Right lobe of liver (tissue), 6 donors: ENCODE results near the gene RTF2. TPM values are rescaled to one million over a fixed set of nuclear protein-coding genes. Genes with fewer than 3 reads are reported as not detected.

ENCODE experiments used
- ATAC-seq, 4 donors: fragments of 200-7000 bp; cut with Tn5 transposase; one replicate each; pipeline ENCODE4 v1.9.1; 2020; ENCODE audit warnings: mild to moderate bottlenecking in 4 of 4, moderate library complexity in 4 of 4
- DNase-seq, 3 donors: peaks; one replicate each; pipeline ENCODE4 v3.0.0-alpha.2; 2020
- H3K27ac ChIP-seq, 3 donors: fragments of 200-600 bp; one replicate each; pipeline ENCODE4 v1.8.0; 2022
- H3K27me3 ChIP-seq, 2 donors: fragments of 200-600 bp; one replicate each; pipeline ENCODE4 v1.8.0; 2022
- H3K36me3 ChIP-seq, 4 donors: fragments of 200-600 bp; sonication (generic) in 1 of 4; one replicate each; pipeline versions ENCODE4 v1.5.1 to v1.8.0; 2017 to 2022; ENCODE audit warnings: control low read depth in 1 of 4
- H3K4me1 ChIP-seq, 4 donors: fragments of 200-600 bp; sonication (generic) in 1 of 4; one replicate each; pipeline versions ENCODE4 v1.5.1 to v1.8.0; 2017 to 2022; ENCODE audit warnings: control low read depth in 1 of 4
- H3K4me3 ChIP-seq, 3 donors: fragments of 200-600 bp; one replicate each; pipeline ENCODE4 v1.8.0; 2022
- H3K9me3 ChIP-seq, 4 donors: fragments of 200-600 bp; sonication (generic) in 1 of 4; one replicate each; pipeline versions ENCODE4 v1.5.1 to v1.8.0; 2017 to 2022; ENCODE audit warnings: control low read depth in 1 of 4
- POLR2A ChIP-seq: fragments of 450-650 bp; IDR thresholded peaks from one replicate; pipeline ENCODE4 v1.6.1; 2017; ENCODE audit warnings: antibody characterized with exemption, mild to moderate bottlenecking
- WGBS: methylation state at CpG from one replicate; pipeline ENCODE4 v1.1.6; 2018; ENCODE audit warnings: low coverage, low lambda C conversion rate; ENCODE audit not compliant: insufficient coverage; ENCODE audit errors: missing lambda C conversion rate; 5-methylcytosine and 5-hydroxymethylcytosine counted together
- intact Hi-C, 2 donors: fragments of 100-400 bp; cut with DNase I; formaldehyde crosslinking; loops; one replicate each; pipeline versions ENCODE4 v1.11.2 to v1.14.1; 2022
- total RNA-seq, 6 experiments: library from RNA; depleted of rRNA in 2 of 6; stranded (reverse); fragments of >200 nt in 2 of 6; fragmentation: NEBNext Ultra II Directional in 3 of 6; extraction: Animal tissue kit (Norgen Biotek cat#: 25700) in 3 of 6; gene quantifications; one replicate each; pipeline versions ENCODE4 v1.1.0 to v1.2.4, GENCODE V29; 2016 to 2023
- TF ChIP-seq, protein P1 (sequence below), 4 donors: fragments of 200-600 bp in 3 of 4; fragments of 450-650 bp in 1 of 4; IDR thresholded peaks; one replicate each; pipeline versions ENCODE4 v1.5.1 to v1.8.0; 2016 to 2022; ENCODE audit warnings: antibody characterized with exemption in 4 of 4, mild to moderate bottlenecking in 2 of 4
- donor health status: DM: no; HTN: yes; CAD: no.
- donor health status: DM: no; HTN: no; CAD: no.
- donor health status: DM: no; HTN: no; CAD: no.
- donor health status: DM: no; HTN: yes; CAD: no.
- donor health status: DM: no; HTN: yes; CAD: no.

RTF2 gene
- total RNA-seq, 6 experiments from 2014 or later, result 29.9 to 40.1 (median 32.6) TPM

DNA sequence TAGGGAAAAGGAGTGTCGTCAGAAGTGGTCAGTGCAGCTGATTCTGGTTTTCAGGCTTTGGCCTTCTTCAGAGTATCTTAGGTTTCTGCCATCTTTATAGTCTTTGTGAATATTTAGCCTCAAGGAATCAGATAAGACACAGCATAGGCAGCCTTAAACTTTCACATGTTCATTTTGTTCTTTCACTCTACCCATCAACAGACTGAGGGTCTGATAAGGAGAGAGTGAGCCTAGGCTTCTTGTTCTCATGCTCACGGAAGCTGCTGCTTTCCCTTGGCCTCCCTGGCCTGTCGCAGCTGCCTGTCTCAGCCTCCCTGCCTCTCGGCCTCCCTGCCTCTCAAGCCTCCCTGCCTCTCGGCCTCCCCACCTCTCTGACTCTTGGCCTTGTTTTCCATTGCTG lies 20.1 kb downstream of the RTF2 start:
- H3K4me3 ChIP-seq, result no peak overlapping the region
- ATAC-seq (no peak), DNase-seq (no peak)
- H3K27ac ChIP-seq, result no peak overlapping the region
- H3K36me3 ChIP-seq, result peaks cover 0 to 41% (median 9%) of the 10 kb centered on the region in 4 donors
- no peaks in the 10 kb centered on the region for H3K4me1 ChIP-seq
- 87% methylated on average over 5 of the region's 5 CpGs for WGBS
- TF ChIP-seq, protein P1, sequence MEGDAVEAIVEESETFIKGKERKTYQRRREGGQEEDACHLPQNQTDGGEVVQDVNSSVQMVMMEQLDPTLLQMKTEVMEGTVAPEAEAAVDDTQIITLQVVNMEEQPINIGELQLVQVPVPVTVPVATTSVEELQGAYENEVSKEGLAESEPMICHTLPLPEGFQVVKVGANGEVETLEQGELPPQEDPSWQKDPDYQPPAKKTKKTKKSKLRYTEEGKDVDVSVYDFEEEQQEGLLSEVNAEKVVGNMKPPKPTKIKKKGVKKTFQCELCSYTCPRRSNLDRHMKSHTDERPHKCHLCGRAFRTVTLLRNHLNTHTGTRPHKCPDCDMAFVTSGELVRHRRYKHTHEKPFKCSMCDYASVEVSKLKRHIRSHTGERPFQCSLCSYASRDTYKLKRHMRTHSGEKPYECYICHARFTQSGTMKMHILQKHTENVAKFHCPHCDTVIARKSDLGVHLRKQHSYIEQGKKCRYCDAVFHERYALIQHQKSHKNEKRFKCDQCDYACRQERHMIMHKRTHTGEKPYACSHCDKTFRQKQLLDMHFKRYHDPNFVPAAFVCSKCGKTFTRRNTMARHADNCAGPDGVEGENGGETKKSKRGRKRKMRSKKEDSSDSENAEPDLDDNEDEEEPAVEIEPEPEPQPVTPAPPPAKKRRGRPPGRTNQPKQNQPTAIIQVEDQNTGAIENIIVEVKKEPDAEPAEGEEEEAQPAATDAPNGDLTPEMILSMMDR (IDR thresholded peaks at IDR 0.05), result no peak
- no peak for TF ChIP-seq POLR2A
- H3K27me3 ChIP-seq, result no peaks in the 10 kb centered on the region
- no peaks in the 10 kb centered on the region for H3K9me3 ChIP-seq
- intact Hi-C loops, result no loop called here

DNA sequence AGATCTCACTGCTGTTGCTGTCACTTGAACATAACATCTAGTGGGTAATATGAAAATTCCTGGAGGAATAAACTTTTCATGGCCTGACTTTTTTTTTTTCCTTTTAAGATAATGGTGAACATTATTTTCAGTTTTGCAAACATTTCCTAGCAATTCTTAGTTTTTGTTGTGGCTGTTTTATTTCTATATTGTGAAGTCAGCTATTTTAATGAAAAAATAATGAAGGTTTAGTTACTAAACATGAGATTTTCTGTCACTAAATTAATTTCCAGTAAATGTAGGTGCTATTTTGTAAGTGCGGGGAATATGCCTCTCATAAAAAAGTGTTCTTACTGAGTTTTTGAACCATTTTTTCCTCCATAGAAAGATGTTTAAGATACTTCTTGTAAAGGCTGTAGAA lies 32.7 kb downstream of the RTF2 start:
- 92% methylated on average over 1 of the region's 1 CpG for WGBS

DNA sequence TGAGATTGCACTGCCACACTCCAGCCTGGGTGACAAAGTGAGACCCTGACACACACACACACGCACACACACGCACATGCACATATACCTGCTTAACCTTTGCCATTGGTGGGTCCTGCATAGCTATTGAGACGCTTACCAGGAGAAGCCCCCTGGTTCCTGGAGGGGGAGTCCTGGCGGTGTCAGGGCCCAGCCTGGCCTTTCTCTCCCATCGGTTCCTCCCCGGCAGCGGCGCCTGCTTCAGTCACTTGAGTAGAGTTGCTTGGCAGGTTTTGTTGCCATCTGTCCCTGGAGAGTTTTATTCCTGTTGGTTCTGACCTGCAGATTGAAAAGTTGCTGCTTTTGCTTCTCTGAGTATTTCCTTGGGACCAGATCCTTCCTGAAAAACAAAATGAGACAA lies 35.5 kb downstream of the RTF2 start:
- WGBS, result 69% methylated on average over 3 of the region's 8 CpGs
- DNase-seq, result no peak
- TF ChIP-seq, protein P1 (IDR thresholded peaks at IDR 0.05), result no peak
- TF ChIP-seq POLR2A, result no peak

More for the DNA sequence above, 32.7 kb downstream of the RTF2 start:
- Histone ChIP-seq H3K4me3 (no peak overlapping the region), H3K4me1 (no peaks in the 10 kb centered on the region), H3K27me3 (no peaks in the 10 kb centered on the region), H3K36me3 (peaks cover 0 to 8% (median under 1%) of the 10 kb centered on the region in 4 donors), H3K9me3 (no peaks in the 10 kb centered on the region), H3K27ac (no peak overlapping the region)
- ATAC-seq (no peak), DNase-seq (no peak)
- TF ChIP-seq, protein P1 (IDR thresholded peaks at IDR 0.05), result no peak
- no peak for TF ChIP-seq POLR2A
- intact Hi-C loops, result no loop called here

DNA sequence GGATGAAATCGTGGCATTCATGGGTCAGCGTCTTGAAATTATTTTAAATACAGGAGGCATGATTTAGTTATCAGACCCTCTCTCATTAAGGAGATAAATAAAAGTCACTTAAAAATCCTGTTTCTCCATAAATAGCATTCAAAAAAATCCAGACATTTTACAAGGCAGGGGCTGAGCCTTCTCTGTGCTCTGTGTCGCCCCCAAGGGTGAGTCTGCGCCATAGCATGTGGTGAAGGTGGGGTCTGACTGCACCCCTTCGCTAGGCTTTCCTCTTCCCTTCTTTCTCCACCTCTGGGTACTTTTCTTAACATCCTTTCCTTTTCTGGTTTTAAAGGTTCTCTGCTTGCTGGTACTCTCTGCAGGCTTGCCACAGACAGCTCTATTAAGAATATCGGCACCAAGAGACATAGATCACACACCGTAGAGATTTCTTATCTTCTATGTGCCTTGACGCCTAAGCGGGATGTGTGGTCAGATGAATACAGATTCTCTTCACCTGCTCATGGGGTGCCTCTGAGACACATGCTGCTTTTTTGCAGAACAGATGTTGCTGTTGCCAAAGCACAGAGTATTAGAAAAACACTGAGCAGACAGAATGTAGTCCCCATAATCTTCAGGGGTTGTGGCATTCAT lies 36.1 kb downstream of the RTF2 start:
- Histone ChIP-seq H3K36me3 (peaks cover 0 to 2% (median 0%) of the 10 kb centered on the region in 4 donors), H3K27me3 (no peaks in the 10 kb centered on the region), H3K4me3 (no peak overlapping the region), H3K4me1 (no peaks in the 10 kb centered on the region), H3K27ac (no peak overlapping the region), H3K9me3 (no peaks in the 10 kb centered on the region)
- TF ChIP-seq POLR2A, result no peak
- TF ChIP-seq, protein P1 (IDR thresholded peaks at IDR 0.05), result peak in 3 of 4 donors; percentile 23 to 28 (median 24)
- intact Hi-C loops, result no loop called here
- WGBS, result 71% methylated on average over 9 of the region's 9 CpGs
- ATAC-seq, result peak in 2 of 4 donors; percentile 39 to 43
- no peak for DNase-seq

More for the DNA sequence above, 35.5 kb downstream of the RTF2 start:
- Histone ChIP-seq H3K27ac (no peak overlapping the region), H3K4me3 (no peak overlapping the region), H3K4me1 (no peaks in the 10 kb centered on the region), H3K36me3 (peaks cover 0 to 2% (median 0%) of the 10 kb centered on the region in 4 donors), H3K27me3 (no peaks in the 10 kb centered on the region), H3K9me3 (no peaks in the 10 kb centered on the region)
- peak in 1 of 4 donors; percentile 41 for ATAC-seq
- intact Hi-C loops, result no loop called here
